GM12873 (cell line): ENCODE results near the gene SARS1.

ENCODE experiments used
- CTCF ChIP-seq: IDR thresholded peaks from 2 replicates; pipeline ENCODE4 v1.5.1; 2012; ENCODE audit warnings: low read depth, mild to moderate bottlenecking, moderate library complexity, low read length, control low read depth; ENCODE audit not compliant: insufficient read depth; ENCODE audit errors: missing control alignments

The SARS1 gene

GRCh38 chr1:109197158-109198042 is 16.3 kb upstream of the SARS1 start:
- TF ChIP-seq CTCF, result no peak

GRCh38 chr1:109198043-109198695 is 15.5 kb upstream of the SARS1 start:
- TF ChIP-seq CTCF, result no peak

- TF ChIP-seq CTCF, result no peak
Measured at GRCh38 chr1:109198745-109199144, 15.0 kb upstream of the SARS1 start.

- TF ChIP-seq CTCF, result no peak
Measured at GRCh38 chr1:109199710-109200109, 14.0 kb upstream of the SARS1 start.

GRCh38 chr1:109201123-109201703 is 12.5 kb upstream of the SARS1 start:
- peak; percentile 74 for TF ChIP-seq CTCF

GRCh38 chr1:109204484-109204883 is 9.2 kb upstream of the SARS1 start:
- no peak for TF ChIP-seq CTCF

- no peak for TF ChIP-seq CTCF
Measured at GRCh38 chr1:109206339-109206738, 7.4 kb upstream of the SARS1 start.
